HepG2 (cell line): ENCODE data around the gene POU2F1. TPM values are rescaled to one million over a fixed set of nuclear protein-coding genes. Genes with fewer than 3 reads are reported as not detected.
A peak's percentile ranks its signal among the peaks of the same experiment; 100 is the strongest.

Experiments
- ATAC-seq: fragments of 200-7000 bp; cut with Tn5 transposase; 3 replicates; pipeline ENCODE4 v1.9.1; 2020; ENCODE audit warnings: mild to moderate bottlenecking, moderate library complexity
- BruUV-seq: library from RNA; stranded (reverse); fragments of 400-500 nt; replicated peaks from 2 replicates; lab custom pipeline; 2021; lab: Mats Ljungman, UMichigan
- CTCF ChIA-PET: fragments of 300-600 bp; formaldehyde crosslinking; extraction: SDS; loops from one replicate; lab custom pipeline; 2021; ENCODE audit warnings: low total read pairs, inconsistent platforms, low intra/inter-chr PET ratio; lab: Yijun Ruan, JAX
- POLR2A ChIA-PET: fragments of 350-600 bp; sonication (Branson Sonifier 250); formaldehyde crosslinking; loops from one replicate; lab custom pipeline; 2020; ENCODE audit warnings: antibody characterized with exemption, inconsistent platforms; lab: Yijun Ruan, JAX
- DNase-seq: peaks from one replicate; pipeline ENCODE4 v3.0.0-alpha.2; 2015; ENCODE audit warnings: low spot score
- FAIRE-seq: peaks from 3 replicates; lab custom pipeline; 2011; peaks lifted over from hg19 to GRCh38; lab: Jason Lieb, UNC
- H2AFZ ChIP-seq: one replicate; pipeline ENCODE4 v1.6.1; 2011; ENCODE audit warnings: low read length, inconsistent platforms
- H3K27ac ChIP-seq: fragments of 300-600 bp; 3 replicates; pipeline ENCODE4 v1.8.0; 2011; ENCODE audit warnings: mixed run types, mild to moderate bottlenecking, mixed read lengths, low read length, inconsistent platforms; ENCODE audit not compliant: insufficient read depth; ENCODE audit errors: extremely low read length
- H3K27me3 ChIP-seq, 2 experiments: fragments of 200-600 bp in 1 of 2; 2 replicates in 1 of 2; 3 replicates in 1 of 2; pipeline versions ENCODE4 v1.6.0 to v1.8.0; 2011; ENCODE audit warnings: low read length in 2 of 2, mild to moderate bottlenecking in 2 of 2, moderate library complexity in 2 of 2, inconsistent platforms in 1 of 2; ENCODE audit not compliant: insufficient read depth in 2 of 2, control insufficient read depth in 1 of 2
- H3K36me3 ChIP-seq, 2 experiments: fragments of 200-600 bp in 1 of 2; replicated peaks in 1 of 2; 2 replicates in 1 of 2; 3 replicates in 1 of 2; pipeline versions ENCODE4 v1.5.1 to v1.8.0; 2011; ENCODE audit warnings: low read length in 2 of 2, inconsistent platforms in 1 of 2; ENCODE audit not compliant: insufficient read depth in 2 of 2, control insufficient read depth in 1 of 2
- H3K4me1 ChIP-seq: 2 replicates; pipeline ENCODE4 v1.5.1; 2012; ENCODE audit warnings: low read length, inconsistent platforms; ENCODE audit not compliant: insufficient read depth
- H3K4me2 ChIP-seq: 2 replicates; pipeline ENCODE4 v1.6.0; 2011; ENCODE audit warnings: low read depth, low read length, inconsistent platforms
- H3K4me3 ChIP-seq, 3 experiments: fragments of 200-600 bp in 1 of 3; sonication (generic), shearing (Covaris generic) in 1 of 3; replicated peaks in 1 of 3; 2 replicates each; pipeline ENCODE4 v1.5.1; 2011 to 2016; ENCODE audit warnings: low read length in 3 of 3, inconsistent platforms in 2 of 3, low read depth in 2 of 3, mild to moderate bottlenecking in 2 of 3, control low read depth in 1 of 3, mixed read lengths in 1 of 3; ENCODE audit not compliant: insufficient read depth in 1 of 3
- H3K79me2 ChIP-seq: one replicate; pipeline ENCODE4 v1.6.1; 2011; ENCODE audit warnings: low read length, inconsistent platforms; ENCODE audit not compliant: insufficient read depth
- H3K9ac ChIP-seq: 2 replicates; pipeline ENCODE4 v1.6.0; 2011; ENCODE audit warnings: mild to moderate bottlenecking, low read depth, low read length, inconsistent platforms; ENCODE audit not compliant: insufficient read depth
- H3K9me3 ChIP-seq: 2 replicates; pipeline ENCODE4 v1.5.1; 2012; ENCODE audit warnings: mild to moderate bottlenecking, low read length
- H4K20me1 ChIP-seq: 2 replicates; pipeline ENCODE4 v1.6.0; 2011; ENCODE audit warnings: inconsistent platforms, mild to moderate bottlenecking, low read length, moderate library complexity; ENCODE audit not compliant: insufficient read depth
- GATA4 ChIP-seq: sonication (generic); IDR thresholded peaks from 2 replicates; pipeline ENCODE4 v1.6.1; 2016; ENCODE audit warnings: antibody characterized with exemption, low read depth, borderline replicate concordance
- KMT2A ChIP-seq: sonication (generic); formaldehyde crosslinking; IDR thresholded peaks from 2 replicates; pipeline ENCODE4 v1.4.0; 2020; ENCODE audit warnings: missing genetic modification reagents
- LCORL ChIP-seq, 2 experiments: fragments of 450-650 bp in 1 of 2; sonication (generic) in 1 of 2; formaldehyde crosslinking in 1 of 2; IDR thresholded peaks; 2 replicates each; pipeline versions ENCODE4 v1.5.0 to v1.6.1; 2017 to 2020; ENCODE audit warnings: antibody characterized with exemption in 1 of 2, missing genetic modification reagents in 1 of 2
- MEIS2 ChIP-seq: sonication (generic); formaldehyde crosslinking; IDR thresholded peaks from 2 replicates; pipeline ENCODE4 v1.9.0; 2021; ENCODE audit warnings: mild to moderate bottlenecking, missing genetic modification reagents
- NFIC ChIP-seq: IDR thresholded peaks from 2 replicates; pipeline ENCODE4 v1.6.1; 2012; ENCODE audit warnings: mild to moderate bottlenecking, low read length, inconsistent platforms
- NR2F1 ChIP-seq, 2 experiments: fragments of 450-650 bp in 1 of 2; formaldehyde crosslinking in 1 of 2; IDR thresholded peaks; 2 replicates each; pipeline versions ENCODE4 v1.5.0 to v1.6.1; 2016 to 2020; ENCODE audit warnings: mild to moderate bottlenecking in 1 of 2, missing compliant biosample characterization in 1 of 2, missing genetic modification reagents in 1 of 2, moderate library complexity in 1 of 2
- SMYD3 ChIP-seq: sonication (generic); formaldehyde crosslinking; IDR thresholded peaks from 2 replicates; pipeline ENCODE4 v1.8.1; 2023; ENCODE audit warnings: mild to moderate bottlenecking, missing genetic modification reagents
- SNAPC2 ChIP-seq: sonication (generic); formaldehyde crosslinking; IDR thresholded peaks from 2 replicates; pipeline ENCODE4 v1.8.1; 2022; ENCODE audit warnings: mild to moderate bottlenecking, missing genetic modification reagents
- TEAD3 ChIP-seq: optimal IDR thresholded peaks from 2 replicates; pipeline ENCODE3; 2016; ENCODE audit warnings: borderline replicate concordance
- TSC22D2 ChIP-seq: sonication (generic); formaldehyde crosslinking; IDR thresholded peaks from 2 replicates; pipeline ENCODE4 v1.5.1; 2020; ENCODE audit warnings: missing genetic modification reagents, mild to moderate bottlenecking, borderline replicate concordance
- ZFP82 ChIP-seq: sonication (generic); formaldehyde crosslinking; IDR thresholded peaks from 2 replicates; pipeline ENCODE4 v1.5.1; 2020; ENCODE audit warnings: mild to moderate bottlenecking, missing genetic modification reagents, borderline replicate concordance
- ZMYM3 ChIP-seq: sonication (generic); formaldehyde crosslinking; IDR thresholded peaks from 2 replicates; pipeline ENCODE4 v1.5.1; 2020; ENCODE audit warnings: mild to moderate bottlenecking, missing genetic modification reagents
- ZNF335 ChIP-seq: sonication (generic); formaldehyde crosslinking; IDR thresholded peaks from 2 replicates; pipeline ENCODE4 v1.4.0; 2020; ENCODE audit warnings: missing genetic modification reagents
- ZNF614 ChIP-seq: IDR thresholded peaks from 2 replicates; pipeline ENCODE4 v1.6.1; 2018; ENCODE audit warnings: missing biosample characterization, missing genetic modification reagents, inconsistent platforms, borderline replicate concordance
- ZNF660 ChIP-seq: sonication (generic); formaldehyde crosslinking; IDR thresholded peaks from 2 replicates; pipeline ENCODE4 v1.5.1; 2020; ENCODE audit warnings: mild to moderate bottlenecking, low read depth, missing genetic modification reagents, borderline replicate concordance
- ZNF670 ChIP-seq: sonication (generic); formaldehyde crosslinking; IDR thresholded peaks from 2 replicates; pipeline ENCODE4 v1.8.0; 2022; ENCODE audit warnings: mild to moderate bottlenecking, missing genetic modification reagents, borderline replicate concordance
- ZSCAN25 ChIP-seq: sonication (generic); formaldehyde crosslinking; IDR thresholded peaks from 2 replicates; pipeline ENCODE4 v1.8.0; 2022; ENCODE audit warnings: mild to moderate bottlenecking, missing genetic modification reagents
- WGBS: methylation state at CpG from one replicate; pipeline ENCODE4 v1.1.6; 2017; ENCODE audit warnings: low lambda C conversion rate; 5-methylcytosine and 5-hydroxymethylcytosine counted together
- in situ Hi-C: cut with HindIII; loops from 2 replicates; pipeline ENCODE4 v1.10.0; 2017; ENCODE audit warnings: low pct_unique_long_range_greater_than_20kb; ENCODE audit not compliant: extremely low pct_ligation_motif_present
- intact Hi-C: fragments of 100-400 bp; cut with micrococcal nuclease; formaldehyde crosslinking; loops from one replicate; pipeline ENCODE4 v1.10.0; 2022; ENCODE audit not compliant: unreplicated experiment
- polyA plus RNA-seq, 8 experiments: library from polyadenylated mRNA; depleted of rRNA in 3 of 8; stranded (reverse) in 7 of 8; unstranded in 1 of 8; fragments of >200 nt; fragmentation: Illumina TruSeq in 4 of 8; extraction: Trizol in 4 of 8; gene quantifications; 2 replicates each; pipeline versions ENCODE4 v1.2.1 to v1.2.3, GENCODE V29; 2011 to 2016; ENCODE audit warnings: low read depth in 4 of 8, missing spikeins in 1 of 8, mixed read lengths in 1 of 8; ENCODE audit not compliant: insufficient read depth in 1 of 8
- total RNA-seq, 5 experiments: library from RNA; depleted of rRNA; stranded (reverse); fragments of >200 nt; fragmentation: Illumina TruSeq; extraction: Trizol; gene quantifications; 2 replicates each; pipeline ENCODE4 v1.2.3, GENCODE V29; 2016; ENCODE audit warnings: low read depth in 1 of 5
- TF ChIP-seq, protein P1 (sequence below): IDR thresholded peaks from 2 replicates; pipeline ENCODE4 v1.6.1; 2012; ENCODE audit warnings: inconsistent platforms
- TF ChIP-seq, protein P2 (sequence below): sonication (generic); formaldehyde crosslinking; IDR thresholded peaks from 2 replicates; pipeline ENCODE4 v1.9.0; 2021; ENCODE audit warnings: missing genetic modification reagents, mild to moderate bottlenecking, borderline replicate concordance
- TF ChIP-seq, protein P3 (sequence below): sonication (generic); formaldehyde crosslinking; IDR thresholded peaks from 2 replicates; pipeline ENCODE4 v1.4.0; 2020; ENCODE audit warnings: low read depth, mild to moderate bottlenecking, missing genetic modification reagents

The POU2F1 gene
- total and polyA plus RNA-seq, 2 of the 13 experiments (the other 11 are each of a cell fraction or from before 2014, with no cell fraction given): 10.2 to 13.0 TPM

DNA sequence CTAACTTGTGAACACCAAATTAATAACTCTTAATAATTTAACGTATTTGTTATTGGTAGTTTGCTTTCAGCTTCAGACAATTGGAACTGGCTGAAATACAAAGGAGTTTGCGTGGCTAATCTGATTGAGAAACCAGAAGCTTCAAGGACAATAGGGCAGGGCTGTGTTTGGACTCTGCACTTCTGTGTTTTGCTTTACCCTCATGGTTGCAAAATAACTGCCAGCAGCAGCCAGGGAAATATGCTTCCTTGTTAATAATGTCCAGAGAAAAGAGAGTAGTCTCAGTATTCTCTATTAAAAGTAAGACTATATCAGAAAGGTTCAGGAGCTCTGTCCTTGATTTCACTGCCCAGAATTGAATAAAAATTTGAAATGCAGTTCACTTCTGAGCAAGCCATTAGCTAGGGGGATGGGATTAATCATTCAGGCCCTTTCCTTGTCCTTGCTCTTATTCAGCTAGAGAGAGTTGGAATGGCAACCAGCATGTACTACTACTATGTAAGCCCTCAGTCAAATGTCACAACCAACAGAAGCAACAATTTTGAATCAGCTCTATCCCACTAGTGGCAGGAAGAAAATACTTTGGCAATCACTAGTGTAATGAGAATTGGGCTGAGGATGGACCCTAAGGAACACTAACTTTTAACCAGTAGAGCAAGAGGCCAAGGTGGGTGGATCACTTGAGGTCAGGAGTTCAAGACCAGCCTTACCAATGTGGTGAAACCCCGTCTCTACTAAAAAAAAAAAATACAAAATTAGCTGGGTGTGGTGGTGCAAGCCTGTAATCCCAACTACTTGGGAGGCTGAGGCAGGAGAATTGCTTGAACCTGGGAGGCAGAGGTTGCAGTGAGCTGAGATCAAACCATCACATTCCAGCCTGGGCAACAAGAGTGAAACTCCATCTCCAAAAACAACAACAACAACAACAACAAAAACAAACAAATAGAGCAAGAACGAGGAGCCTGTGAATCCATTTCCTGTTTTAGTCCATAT is 76.8 kb downstream of the POU2F1 start:
- in situ Hi-C loops (no loop called here), intact Hi-C loops (loop anchor here (2.0 kb wide), 2 partner anchors 13 to 75 kb away; no protein-coding TSS in a partner anchor)
- TSS peak; percentile 46 for BruUV-seq
- 9% methylated on average over 4 of the region's 4 CpGs for WGBS
- ChIA-PET CTCF (no interaction called here), POLR2A (interaction anchor here (1.4 to 1.5 kb wide), 2 partner anchors 10 to 77 kb away, joined by 11 to 12 read pairs; partner anchors contain the start of gene POU2F1)
- Histone ChIP-seq H2AFZ (peak overlapping the region; percentile 9), H3K36me3 (no peaks in the 10 kb centered on the region), H3K79me2 (peaks cover 37% of the 10 kb centered on the region), H3K4me1 (peaks cover 53% of the 10 kb centered on the region), H3K4me3 (peak overlapping the region; percentile 15 to 42 (median 33); a peak in 3 of 6 replicates), H4K20me1 (no peaks in the 10 kb centered on the region), H3K9me3 (no peaks in the 10 kb centered on the region), H3K4me2 (peak overlapping the region; percentile 91), H3K9ac (peak overlapping the region; percentile 71), H3K27ac (peak overlapping the region; percentile 97), H3K27me3 (no peaks in the 10 kb centered on the region)
- DNase-seq (peak; percentile 91), FAIRE-seq (peak; percentile 68), ATAC-seq (peak; percentile 95)
- TF ChIP-seq, protein P1, sequence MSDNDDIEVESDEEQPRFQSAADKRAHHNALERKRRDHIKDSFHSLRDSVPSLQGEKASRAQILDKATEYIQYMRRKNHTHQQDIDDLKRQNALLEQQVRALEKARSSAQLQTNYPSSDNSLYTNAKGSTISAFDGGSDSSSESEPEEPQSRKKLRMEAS: peak; percentile 61; the same call in 1 of the 2 replicates
- no peak for TF ChIP-seq LCORL (IDR thresholded peaks at IDR 0.05)
- TF ChIP-seq LCORL (CRISPR knock-in tag; IDR thresholded peaks at IDR 0.05): 0 out of 2 replicates have a peak, but pooled peaks have one; percentile 42
- TF ChIP-seq KMT2A (CRISPR knock-in tag): 0 out of 2 replicates have a peak, but pooled peaks have one; percentile 67
- 0 out of 2 replicates have a peak, but pooled peaks have one; percentile 30 for TF ChIP-seq SMYD3 (CRISPR knock-in tag)
- peak; percentile 37; the same call in 1 of the 2 replicates for TF ChIP-seq GATA4
- 0 out of 2 replicates have a peak, but pooled peaks have one; percentile 29 for TF ChIP-seq ZFP82 (CRISPR knock-in tag)
- TF ChIP-seq, protein P2, sequence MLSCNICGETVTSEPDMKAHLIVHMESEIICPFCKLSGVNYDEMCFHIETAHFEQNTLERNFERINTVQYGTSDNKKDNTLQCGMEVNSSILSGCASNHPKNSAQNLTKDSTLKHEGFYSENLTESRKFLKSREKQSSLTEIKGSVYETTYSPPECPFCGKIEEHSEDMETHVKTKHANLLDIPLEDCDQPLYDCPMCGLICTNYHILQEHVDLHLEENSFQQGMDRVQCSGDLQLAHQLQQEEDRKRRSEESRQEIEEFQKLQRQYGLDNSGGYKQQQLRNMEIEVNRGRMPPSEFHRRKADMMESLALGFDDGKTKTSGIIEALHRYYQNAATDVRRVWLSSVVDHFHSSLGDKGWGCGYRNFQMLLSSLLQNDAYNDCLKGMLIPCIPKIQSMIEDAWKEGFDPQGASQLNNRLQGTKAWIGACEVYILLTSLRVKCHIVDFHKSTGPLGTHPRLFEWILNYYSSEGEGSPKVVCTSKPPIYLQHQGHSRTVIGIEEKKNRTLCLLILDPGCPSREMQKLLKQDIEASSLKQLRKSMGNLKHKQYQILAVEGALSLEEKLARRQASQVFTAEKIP: no peak
- TF ChIP-seq SNAPC2 (CRISPR knock-in tag): peak; percentile 63; the same call in 1 of the 2 replicates
- peak; percentile 60 for TF ChIP-seq ZMYM3 (CRISPR knock-in tag)
- no peak for TF ChIP-seq ZNF660 (CRISPR knock-in tag)
- peak; percentile 57; the same call in 1 of the 2 replicates for TF ChIP-seq NFIC
- TF ChIP-seq, protein P3, sequence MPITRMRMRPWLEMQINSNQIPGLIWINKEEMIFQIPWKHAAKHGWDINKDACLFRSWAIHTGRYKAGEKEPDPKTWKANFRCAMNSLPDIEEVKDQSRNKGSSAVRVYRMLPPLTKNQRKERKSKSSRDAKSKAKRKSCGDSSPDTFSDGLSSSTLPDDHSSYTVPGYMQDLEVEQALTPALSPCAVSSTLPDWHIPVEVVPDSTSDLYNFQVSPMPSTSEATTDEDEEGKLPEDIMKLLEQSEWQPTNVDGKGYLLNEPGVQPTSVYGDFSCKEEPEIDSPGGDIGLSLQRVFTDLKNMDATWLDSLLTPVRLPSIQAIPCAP (CRISPR knock-in tag): no peak
- no peak for TF ChIP-seq MEIS2 (CRISPR knock-in tag)
- peak; percentile 50; the same call in 1 of the 2 replicates for TF ChIP-seq TSC22D2 (CRISPR knock-in tag)
- peak; percentile 60; the same call in 1 of the 2 replicates for TF ChIP-seq ZNF614 (CRISPR knock-in tag)
- TF ChIP-seq ZNF670 (CRISPR knock-in tag): peak; percentile 62; the same call in 1 of the 2 replicates
- peak; percentile 42 to 82; a peak in 3 of 4 replicates for TF ChIP-seq NR2F1 (CRISPR knock-in tag; IDR thresholded peaks at IDR 0.05)
- TF ChIP-seq ZNF335: no peak
- TF ChIP-seq ZSCAN25 (CRISPR knock-in tag): peak; percentile 75
- TF ChIP-seq TEAD3 (CRISPR knock-in tag): peak; percentile 74
